HG02885 (cell line): ENCODE measurements around the gene PEX14.

ENCODE experiments used
- ATAC-seq: cut with Tn5 transposase; IDR thresholded peaks from one replicate; pipeline ENCODE4 v1.9.1; 2021; ENCODE audit warnings: mild to moderate bottlenecking; ENCODE audit not compliant: unreplicated experiment, poor library complexity

The PEX14 gene

GRCh38 chr1:10672343-10673050 is 197.7 kb downstream of the PEX14 start:
- no peak for ATAC-seq

DNA sequence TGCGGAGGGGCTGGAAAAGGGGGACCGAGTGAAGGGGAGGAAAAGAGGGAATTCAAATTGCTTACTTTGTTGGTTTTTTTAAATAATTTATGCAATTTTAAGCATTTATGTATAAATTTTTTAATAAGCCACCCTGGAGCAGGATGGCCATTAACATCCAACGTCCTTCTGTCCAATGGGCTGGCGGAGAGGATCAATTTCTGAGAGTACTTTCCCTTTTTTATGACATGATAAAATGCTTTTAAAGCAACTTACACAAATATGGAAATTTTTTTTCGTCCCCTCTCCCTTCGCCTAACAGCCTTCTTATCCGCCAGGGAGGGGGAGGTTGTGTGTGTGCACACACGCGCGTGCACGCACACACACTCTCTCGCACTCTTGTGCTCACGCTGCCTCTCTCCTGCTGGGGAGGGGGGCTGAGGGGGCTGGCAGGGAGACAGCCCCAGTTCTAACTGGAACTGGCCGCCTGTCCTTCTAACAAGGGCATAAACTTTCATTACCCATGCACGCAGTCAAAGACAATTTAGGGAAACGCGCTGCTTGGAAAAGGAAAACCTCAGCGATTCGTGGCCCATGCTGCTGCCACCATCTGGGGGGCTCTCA is 198.5 kb downstream of the PEX14 start:
- ATAC-seq = no peak

GRCh38 chr1:10674222-10674621 is 199.5 kb downstream of the PEX14 start:
- ATAC-seq = no peak

GRCh38 chr1:10674700-10675609 is 200.2 kb downstream of the PEX14 start:
- no peak for ATAC-seq

GRCh38 chr1:10675813-10676212 is 201.1 kb downstream of the PEX14 start:
- no peak for ATAC-seq

GRCh38 chr1:10676963-10677362 is 202.2 kb downstream of the PEX14 start:
- no peak for ATAC-seq

- no peak for ATAC-seq
These were observed 203.0 kb downstream of the PEX14 start for GRCh38 chr1:10677491-10678391.

GRCh38 chr1:10678402-10678801 is 203.7 kb downstream of the PEX14 start:
- ATAC-seq = no peak

- ATAC-seq = no peak
These were observed 204.1 kb downstream of the PEX14 start for GRCh38 chr1:10678852-10679251.

DNA sequence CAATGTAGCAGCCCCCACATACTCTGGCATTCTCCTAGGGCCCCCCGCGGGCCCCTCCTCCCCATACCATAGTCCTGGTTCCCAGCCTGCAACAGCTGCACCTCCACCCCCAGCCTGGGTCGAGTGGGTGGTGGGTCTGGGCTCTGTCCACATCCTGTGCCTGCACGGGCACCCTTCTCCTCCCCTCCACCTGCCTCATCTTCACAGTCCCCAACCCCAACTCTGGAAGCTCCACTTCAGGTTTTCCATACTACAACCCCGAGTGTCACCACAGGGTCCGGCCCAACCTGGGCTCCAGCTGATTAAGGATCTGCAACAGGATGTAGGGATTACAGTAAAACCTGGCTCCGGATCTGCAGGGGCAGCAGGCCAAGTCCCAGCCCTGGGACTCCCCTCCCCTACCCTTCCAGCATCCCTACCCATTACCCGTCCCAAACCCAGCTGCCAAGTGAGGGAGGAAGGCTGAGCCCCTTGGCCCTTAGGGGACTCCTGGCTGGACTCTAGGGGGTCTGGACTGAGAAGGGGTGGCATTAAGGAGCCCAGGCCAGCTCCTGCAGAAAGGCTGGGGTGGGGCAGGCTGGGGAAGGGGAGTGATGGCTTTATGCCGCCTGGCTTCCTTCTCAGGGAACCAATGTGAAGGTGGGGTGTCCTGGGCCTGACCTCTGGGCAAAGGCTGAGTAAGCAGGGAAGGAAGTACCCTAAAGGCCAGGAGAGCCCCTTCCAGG is 204.9 kb downstream of the PEX14 start:
- ATAC-seq = no peak
